AG08396 (cell line): ENCODE results near the gene KPNA3.
A peak's percentile ranks its signal among the peaks of the same experiment; 100 is the strongest.
"Not testable (repeated sequence)": the region's sequence is repeated elsewhere in the genome, so short reads cannot be mapped to it uniquely, and the experiment has no call there.

Experiments used
- DNase-seq: peaks from one replicate; pipeline ENCODE4 v3.0.0; 2012; ENCODE audit warnings: low spot score, mixed read lengths

KPNA3 gene

GRCh38 chr13:49746111-49746510 lies 46.4 kb downstream of the KPNA3 start:
- DNase-seq = no peak

GRCh38 chr13:49740870-49741269 lies 51.6 kb downstream of the KPNA3 start:
- DNase-seq = no peak

- no peak for DNase-seq
These were observed 52.8 kb downstream of the KPNA3 start for GRCh38 chr13:49739498-49740187.

GRCh38 chr13:49733181-49733951 lies 59.1 kb downstream of the KPNA3 start:
- no peak for DNase-seq

- DNase-seq = peak; percentile 32
These were observed 60.7 kb downstream of the KPNA3 start for GRCh38 chr13:49731766-49732165.

GRCh38 chr13:49716615-49717014 lies 75.9 kb downstream of the KPNA3 start:
- DNase-seq = no peak

- no peak for DNase-seq
These were observed 77.7 kb downstream of the KPNA3 start for GRCh38 chr13:49714757-49715156.

GRCh38 chr13:49711218-49711863 lies 81.1 kb downstream of the KPNA3 start:
- peak; percentile 59 for DNase-seq

- DNase-seq = not testable (repeated sequence)
These were observed 88.2 kb downstream of the KPNA3 start for GRCh38 chr13:49704264-49704663.

GRCh38 chr13:49701491-49701890 lies 91.0 kb downstream of the KPNA3 start:
- no peak for DNase-seq

GRCh38 chr13:49697468-49697867 lies 95.0 kb downstream of the KPNA3 start:
- no peak for DNase-seq

GRCh38 chr13:49694446-49694845 lies 98.0 kb downstream of the KPNA3 start:
- DNase-seq = no peak

GRCh38 chr13:49693877-49694276 lies 98.6 kb downstream of the KPNA3 start:
- DNase-seq = no peak

- DNase-seq = no peak
These were observed 99.2 kb downstream of the KPNA3 start for GRCh38 chr13:49693191-49693733.

GRCh38 chr13:49690995-49691784 lies 101.3 kb downstream of the KPNA3 start, which contains the start of gene EBPL:
Gene EBPL (minus strand): TSS chr13:49691486. CDS start chr13:49691424, 62 bp downstream.
- peak; percentile 96 for DNase-seq

GRCh38 chr13:49690133-49690994 lies 102.1 kb downstream of the KPNA3 start:
- peak; percentile 61 for DNase-seq

GRCh38 chr13:49683489-49683888 lies 109.0 kb downstream of the KPNA3 start:
- no peak for DNase-seq

GRCh38 chr13:49681842-49682435 lies 110.5 kb downstream of the KPNA3 start:
- peak; percentile 51 for DNase-seq

- no peak for DNase-seq
These were observed 113.2 kb downstream of the KPNA3 start for GRCh38 chr13:49679246-49679645.

- no peak for DNase-seq
These were observed 114.1 kb downstream of the KPNA3 start for GRCh38 chr13:49678191-49678914.
